Left cardiac atrium (tissue), 4 donors: ENCODE measurements around the gene RNGTT. TPM values are rescaled to one million over a fixed set of nuclear protein-coding genes. Genes with fewer than 3 reads are reported as not detected.
"Not testable (repeated sequence)": the region's sequence is repeated elsewhere in the genome, so short reads cannot be mapped to it uniquely, and the experiment has no call there.

Experiments
- ATAC-seq, 2 donors: fragments of 200-7000 bp; cut with Tn5 transposase; one replicate each; pipeline ENCODE4 v1.9.1; 2020; ENCODE audit warnings: mild to moderate bottlenecking in 2 of 2, moderate library complexity in 2 of 2
- DNase-seq: peaks from one replicate; pipeline ENCODE4 v3.0.0-alpha.2; 2020
- intact Hi-C, 2 donors: fragments of 100-400 bp; cut with DNase I; formaldehyde crosslinking; loops; one replicate each; pipeline versions ENCODE4 v1.14.1 to v1.15.1; 2022 to 2023
- total RNA-seq, 2 donors: library from RNA; stranded (reverse); fragmentation: NEBNext Ultra II Directional; extraction: Animal tissue kit (Norgen Biotek cat#: 25700); gene quantifications; one replicate each; pipeline ENCODE4 v1.2.1, GENCODE V29; 2021
- donor health status: DM: no; HTN: yes; CAD: no.
- donor health status: DM: no; HTN: yes; CAD: no; lungs with severe emphysema.
- donor health status: DM: yes; HTN: yes; CAD: no.
- donor health status: Dilated cardiomyopathy.

Gene RNGTT
- total RNA-seq, 2 donors from 2014 or later = 8.6 to 10.1 TPM

DNA sequence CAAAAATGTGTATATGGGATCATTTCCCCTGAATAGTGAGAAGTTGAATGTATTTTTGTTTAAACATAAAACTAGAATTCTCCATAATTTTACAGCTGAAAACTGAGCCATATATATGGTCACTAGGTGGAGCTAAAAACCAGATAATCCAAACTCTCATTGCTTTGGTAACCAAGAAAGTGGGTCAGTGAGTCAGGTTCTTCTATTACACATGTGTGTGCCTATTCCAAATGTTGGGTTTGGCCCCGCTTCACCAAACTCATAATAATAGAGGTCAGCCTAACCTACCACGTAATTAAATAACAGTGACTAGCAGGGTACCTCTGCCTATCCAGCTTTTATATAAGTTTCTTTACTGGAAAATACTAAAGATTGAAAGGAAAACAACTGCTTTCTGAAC is 19.3 kb upstream of the RNGTT start:
- intact Hi-C loops = loop anchor here (2.0 to 10.0 kb wide), 6 partner anchors 50 to 382 kb away; partner anchors contain the start of genes PNRC1 (in 1 of the 2) and SRSF12 (in 1 of the 2)
- ATAC-seq = peak; percentile 94 to 99
- DNase-seq = peak; percentile 43

DNA sequence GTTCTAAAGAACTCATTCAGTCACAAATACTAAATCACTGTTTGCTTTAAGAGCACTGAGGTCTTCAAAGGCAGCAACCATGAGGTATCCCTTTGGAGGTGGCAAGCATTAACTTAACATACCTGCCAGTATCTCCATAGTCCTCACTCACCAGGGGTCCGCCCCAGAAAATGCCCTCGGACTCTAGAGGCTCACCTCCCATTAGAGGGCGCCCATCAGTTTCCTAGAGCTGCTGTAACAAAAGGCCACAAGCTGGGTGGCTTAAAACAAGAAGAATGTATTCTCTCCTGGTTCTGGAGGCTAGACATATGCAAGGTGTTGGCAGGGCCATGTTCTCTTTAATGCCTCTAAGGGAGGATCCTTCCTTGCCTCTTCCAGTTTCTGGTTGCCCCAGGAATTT is 12.0 kb upstream of the RNGTT start:
- intact Hi-C loops = no loop called here
- ATAC-seq (no peak), DNase-seq (no peak)

DNA sequence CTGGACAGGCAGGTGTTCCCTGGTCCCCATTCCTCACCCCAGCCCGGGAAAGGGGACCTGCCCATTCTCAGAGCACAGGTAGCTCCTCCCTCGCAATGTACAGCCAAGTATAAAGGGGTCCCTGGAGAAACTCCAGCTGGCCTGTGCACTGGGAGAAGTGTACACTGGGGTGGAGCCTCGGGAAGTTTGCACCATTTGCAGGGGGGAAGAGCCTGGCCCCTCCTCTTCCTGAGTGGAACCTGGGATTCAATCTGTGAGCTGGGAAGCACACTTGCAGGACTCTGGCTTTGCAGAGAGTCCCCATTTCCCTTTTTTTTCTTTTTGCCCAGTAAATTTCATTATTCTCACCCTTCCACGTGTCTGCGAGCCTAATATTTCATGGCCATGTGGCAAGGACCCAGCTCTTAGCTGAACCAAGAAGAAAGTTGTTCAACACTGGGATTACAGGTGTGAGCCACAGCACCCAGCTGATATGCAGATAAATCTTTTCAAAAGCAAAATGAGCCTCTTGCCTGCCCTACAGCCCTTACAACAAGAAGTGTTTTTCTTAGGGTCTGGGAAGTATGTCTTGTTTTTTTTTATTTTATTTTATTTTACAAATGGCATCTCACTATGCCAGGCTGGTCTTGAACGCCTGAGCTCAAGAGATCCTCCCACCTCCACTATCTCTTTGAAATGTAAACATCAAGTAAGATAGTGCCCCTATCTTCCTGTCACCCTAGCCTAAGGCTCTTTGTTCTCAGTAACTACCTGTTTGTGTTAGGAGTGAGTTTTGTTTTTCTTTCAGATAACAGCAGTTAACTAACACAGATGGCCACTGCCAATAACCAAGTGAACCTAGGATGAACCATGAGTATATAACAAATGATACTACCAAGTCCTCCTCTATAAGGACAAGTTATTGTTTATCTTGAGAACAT is 9.3 kb upstream of the RNGTT start:
- ATAC-seq (no peak), DNase-seq (no peak)
- intact Hi-C loops = no loop called here

DNA sequence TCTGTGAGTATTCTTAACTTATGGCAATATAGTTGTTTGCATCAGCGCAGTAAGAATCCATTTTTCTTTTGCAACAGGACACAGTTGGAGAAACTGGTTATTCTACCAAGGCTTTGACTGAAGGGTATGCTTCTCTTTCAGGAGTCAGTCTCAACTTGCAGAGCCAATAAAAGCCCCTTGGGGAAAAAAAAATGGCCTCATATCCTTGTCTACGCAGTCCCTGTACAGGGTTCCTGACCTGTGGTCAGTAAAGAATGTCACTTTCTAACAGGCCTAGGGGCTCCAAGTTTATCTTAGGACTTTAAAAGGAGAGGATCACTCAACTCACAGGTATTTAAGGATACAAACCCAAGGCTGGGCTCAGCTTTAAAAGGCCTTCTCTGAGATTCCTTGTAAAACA is 6.9 kb upstream of the RNGTT start:
- ATAC-seq = no peak
- intact Hi-C loops = no loop called here
- DNase-seq = no peak

DNA sequence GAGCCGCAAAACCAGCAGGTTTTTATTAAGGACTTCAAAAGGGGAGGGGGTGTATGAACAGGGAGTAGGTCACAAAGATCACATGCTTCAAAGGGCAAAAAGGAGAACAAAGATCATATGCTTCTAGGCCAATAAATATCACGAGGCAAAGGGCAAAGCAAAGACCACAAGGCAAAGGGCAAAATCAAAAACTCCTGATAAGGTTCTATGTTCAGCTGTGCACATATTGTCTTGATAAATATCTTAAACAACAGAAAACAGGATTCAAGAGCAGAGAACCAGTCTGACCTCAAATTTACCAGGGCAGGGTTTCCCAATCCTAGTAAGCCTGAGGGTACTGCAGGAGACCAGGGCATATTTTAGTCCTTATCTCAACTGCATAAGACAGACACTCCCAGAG is 5.8 kb upstream of the RNGTT start:
- intact Hi-C loops, DNase-seq, ATAC-seq: not testable (repeated sequence)

DNA sequence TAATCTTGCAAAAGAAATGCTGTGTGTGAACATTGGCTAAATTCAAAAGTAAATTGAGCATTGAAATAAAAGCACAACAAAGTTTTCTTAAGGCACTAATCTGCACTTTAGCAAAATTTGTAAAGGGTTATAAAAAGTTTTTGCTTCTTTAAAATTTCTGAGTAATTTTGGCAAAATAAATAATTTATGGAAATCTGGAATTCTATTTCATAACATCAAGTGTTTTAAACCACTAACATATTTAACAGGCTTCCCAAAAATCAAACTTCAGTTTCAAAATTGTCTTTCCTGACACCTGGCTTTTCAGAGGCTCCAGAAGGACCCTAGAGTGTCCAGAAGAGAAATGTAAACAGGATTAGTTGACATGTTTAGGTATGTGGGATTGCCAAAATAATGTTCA is 4.5 kb upstream of the RNGTT start:
- intact Hi-C loops = no loop called here

DNA sequence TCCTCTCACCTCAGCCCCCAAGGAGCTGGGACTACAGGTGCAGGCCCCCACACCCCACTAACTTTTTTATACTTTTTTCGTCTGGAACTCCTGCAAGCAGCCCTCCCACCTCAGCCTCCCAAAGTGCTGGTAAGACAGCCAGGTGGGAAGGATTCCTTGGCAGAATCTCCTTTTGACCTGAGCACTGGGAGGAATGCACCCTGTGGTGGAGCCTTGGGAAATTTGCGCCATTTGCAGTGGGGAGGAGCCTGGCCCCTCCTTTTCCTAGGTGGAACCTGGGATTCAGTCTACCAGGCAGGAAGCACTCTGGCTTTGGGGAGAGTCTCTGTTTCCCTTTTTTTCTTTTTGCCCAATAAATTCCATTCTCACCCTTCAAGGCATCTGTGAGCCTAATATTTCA is 2.3 kb upstream of the RNGTT start:
- no peak for ATAC-seq
- intact Hi-C loops = no loop called here
- DNase-seq = no peak

More for the DNA sequence above, 4.5 kb upstream of the RNGTT start:
- DNase-seq (no peak), ATAC-seq (no peak)

DNA sequence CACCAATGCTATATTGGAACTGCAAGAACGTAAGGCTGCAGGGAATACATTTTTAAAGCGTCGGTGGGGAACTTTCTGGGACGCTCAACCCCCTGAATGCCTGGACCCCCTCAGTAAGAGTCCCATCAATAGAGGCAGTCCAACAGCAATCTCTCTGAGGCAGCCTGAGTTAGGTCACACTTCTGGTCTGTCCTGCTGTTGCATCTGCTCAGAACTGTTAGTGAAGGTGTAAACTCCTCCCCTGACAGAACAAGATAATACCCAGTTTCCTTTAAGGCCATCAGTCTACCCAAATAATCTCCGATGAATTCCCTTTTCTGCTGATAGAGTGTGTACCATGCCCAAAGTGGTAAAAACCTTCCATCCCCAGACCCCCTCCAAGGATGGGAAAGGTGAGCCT is 1.1 kb upstream of the RNGTT start:
- DNase-seq (no peak), ATAC-seq (no peak)
- intact Hi-C loops = no loop called here

DNA sequence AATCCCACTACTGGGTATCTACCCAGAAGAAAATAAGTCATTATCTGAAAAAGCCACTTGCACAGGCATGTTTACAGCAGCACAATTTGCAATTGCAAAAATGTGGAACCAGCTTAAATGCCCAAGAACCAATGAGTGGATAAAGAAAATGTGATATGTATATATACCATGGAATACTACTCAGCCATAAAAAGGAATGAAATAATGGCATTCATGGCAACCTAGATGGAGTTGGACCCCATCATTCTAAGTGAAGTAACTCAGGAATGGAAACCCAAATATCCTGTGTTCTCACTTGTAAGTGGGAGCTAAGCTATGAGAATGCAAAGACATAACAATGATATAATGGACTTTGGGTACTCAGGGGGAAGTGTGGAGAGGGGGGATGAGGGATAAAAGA is 4.6 kb downstream of the RNGTT start:
- DNase-seq = no peak
- ATAC-seq = no peak
- intact Hi-C loops = no loop called here

DNA sequence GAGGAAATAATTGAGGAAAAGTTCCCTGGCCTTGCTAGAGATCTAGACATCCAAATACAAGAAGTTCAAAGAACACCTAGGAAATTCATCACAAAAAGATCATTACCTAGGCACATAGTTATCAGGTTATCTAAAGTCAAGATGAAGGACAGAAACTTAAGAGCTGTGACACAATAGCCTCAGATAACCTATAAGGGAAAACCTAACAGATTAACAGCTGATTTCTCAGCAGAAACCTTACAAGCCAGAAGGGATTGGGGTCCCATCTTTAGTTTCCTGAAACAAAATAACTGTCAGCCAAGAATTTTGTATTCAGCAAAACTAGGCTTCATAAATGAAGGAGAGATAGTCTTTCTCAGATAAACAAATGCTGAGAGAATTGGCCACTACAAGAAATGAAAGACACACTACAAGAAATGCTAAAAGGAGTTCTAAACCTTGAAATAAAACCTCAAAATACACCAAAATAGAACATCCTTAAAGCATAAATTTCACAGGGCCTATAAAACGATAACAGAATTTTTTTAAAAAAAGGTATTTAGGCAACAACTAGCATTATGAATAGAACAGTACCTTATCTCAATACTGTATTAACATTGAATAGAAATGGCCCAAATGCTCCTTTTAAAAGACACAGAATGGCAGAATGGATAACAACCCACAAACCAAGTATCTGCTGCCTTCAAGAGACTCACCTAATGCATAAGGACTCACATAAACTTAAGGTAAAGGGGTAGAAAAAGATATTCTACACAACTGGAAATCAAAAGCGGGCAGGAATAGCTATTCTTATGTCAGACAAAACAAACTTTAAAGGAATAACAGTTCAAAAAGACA is 9.7 kb downstream of the RNGTT start:
- intact Hi-C loops = no loop called here
- ATAC-seq (no peak), DNase-seq (no peak)

DNA sequence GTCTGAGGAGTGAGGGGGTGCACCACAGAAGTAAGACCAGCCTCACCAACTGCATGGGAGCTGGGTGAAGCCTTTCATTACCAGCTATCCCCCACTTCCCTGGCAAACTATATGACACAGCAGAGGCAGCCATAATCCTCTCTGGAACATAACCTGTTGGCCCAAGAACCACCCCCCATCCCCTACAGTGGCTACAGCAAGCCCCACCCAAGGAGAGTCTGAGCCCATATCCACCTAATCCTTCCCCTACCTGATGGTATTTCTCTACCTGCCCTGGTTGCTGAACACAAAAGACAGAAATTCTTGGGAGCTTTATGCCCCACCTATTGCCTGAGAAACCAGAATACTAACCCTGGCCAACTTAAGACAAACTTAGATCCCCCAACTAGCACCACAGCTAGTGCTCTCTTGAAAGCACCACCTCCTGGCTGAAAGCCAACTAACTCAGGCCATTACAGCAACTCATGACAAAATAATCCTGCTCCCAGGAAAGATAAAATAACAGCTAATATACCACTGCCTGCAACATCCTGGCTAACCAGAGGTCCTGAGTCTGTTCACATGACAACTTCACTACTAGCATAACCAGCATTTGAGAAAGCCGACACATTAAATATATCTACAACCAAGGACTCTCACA is 11.2 kb downstream of the RNGTT start:
- DNase-seq (no peak), ATAC-seq (no peak)
- intact Hi-C loops = no loop called here

DNA sequence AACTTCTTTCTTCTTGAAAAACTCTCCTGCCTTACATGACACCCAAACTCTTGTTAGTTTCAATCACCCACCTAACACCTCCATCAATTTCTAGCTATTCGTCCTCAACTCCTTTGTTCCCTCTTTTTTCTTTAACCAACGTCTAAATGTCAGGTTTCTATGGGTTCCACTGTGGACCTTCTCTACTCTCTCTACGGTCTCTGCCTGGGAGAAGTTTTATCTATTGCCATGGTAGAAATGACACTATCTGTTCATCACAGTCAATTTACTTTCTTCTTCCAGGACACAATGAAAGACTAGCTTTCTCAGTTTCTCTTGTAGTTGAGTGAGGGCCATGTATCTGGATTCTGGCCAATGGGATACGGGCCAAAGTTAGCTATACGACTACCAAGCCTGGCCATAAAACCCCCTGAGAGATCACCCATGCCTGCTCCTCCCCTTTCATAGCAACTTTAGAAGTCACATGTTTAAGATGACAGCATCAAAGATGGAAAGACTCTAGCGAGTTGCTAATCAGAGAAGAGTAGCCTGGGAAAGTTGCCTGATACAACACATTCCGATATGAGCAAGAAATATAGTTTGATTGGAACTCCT is 17.9 kb downstream of the RNGTT start:
- intact Hi-C loops = no loop called here
- no peak for ATAC-seq
- no peak for DNase-seq

DNA sequence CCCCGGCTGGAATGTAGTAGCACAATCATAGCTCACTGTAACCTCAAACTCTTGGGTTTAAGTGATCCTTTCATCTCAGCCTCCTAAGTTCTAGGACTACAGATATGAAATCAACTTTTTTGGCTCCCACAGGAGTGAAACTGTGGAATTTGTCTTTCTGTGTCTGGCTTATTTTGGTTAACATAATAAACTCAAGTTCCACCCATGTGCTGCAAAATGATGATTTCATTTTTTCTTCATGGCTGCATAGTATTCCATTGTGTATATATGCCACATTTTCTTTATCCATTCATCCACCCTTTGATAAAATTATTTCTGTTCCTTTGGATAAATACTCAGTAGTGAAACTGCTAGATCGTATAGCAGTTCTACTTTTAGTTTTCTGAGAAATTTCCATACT is 29.9 kb downstream of the RNGTT start:
- DNase-seq = no peak
- no peak for ATAC-seq
- intact Hi-C loops = no loop called here

DNA sequence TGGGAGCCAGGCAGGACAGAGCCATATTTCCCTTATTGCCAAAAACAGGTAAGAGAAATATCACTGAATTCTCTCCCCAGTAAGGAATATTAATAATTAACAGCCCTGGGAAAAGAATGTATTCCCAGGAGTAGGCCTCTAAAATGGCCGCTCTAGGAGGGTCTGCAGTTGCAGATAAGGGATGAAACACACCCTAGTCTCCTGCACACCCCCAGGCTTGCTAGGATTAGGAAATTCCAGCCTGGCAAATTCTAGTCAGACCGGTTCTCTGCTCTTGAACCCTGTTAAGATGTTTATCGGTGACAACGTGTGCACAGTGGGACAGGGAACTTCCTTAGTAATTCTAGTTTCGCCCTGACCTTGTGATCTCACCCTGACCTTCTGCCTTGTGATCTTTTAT is 31.4 kb downstream of the RNGTT start:
- ATAC-seq, intact Hi-C loops, DNase-seq: not testable (repeated sequence)

DNA sequence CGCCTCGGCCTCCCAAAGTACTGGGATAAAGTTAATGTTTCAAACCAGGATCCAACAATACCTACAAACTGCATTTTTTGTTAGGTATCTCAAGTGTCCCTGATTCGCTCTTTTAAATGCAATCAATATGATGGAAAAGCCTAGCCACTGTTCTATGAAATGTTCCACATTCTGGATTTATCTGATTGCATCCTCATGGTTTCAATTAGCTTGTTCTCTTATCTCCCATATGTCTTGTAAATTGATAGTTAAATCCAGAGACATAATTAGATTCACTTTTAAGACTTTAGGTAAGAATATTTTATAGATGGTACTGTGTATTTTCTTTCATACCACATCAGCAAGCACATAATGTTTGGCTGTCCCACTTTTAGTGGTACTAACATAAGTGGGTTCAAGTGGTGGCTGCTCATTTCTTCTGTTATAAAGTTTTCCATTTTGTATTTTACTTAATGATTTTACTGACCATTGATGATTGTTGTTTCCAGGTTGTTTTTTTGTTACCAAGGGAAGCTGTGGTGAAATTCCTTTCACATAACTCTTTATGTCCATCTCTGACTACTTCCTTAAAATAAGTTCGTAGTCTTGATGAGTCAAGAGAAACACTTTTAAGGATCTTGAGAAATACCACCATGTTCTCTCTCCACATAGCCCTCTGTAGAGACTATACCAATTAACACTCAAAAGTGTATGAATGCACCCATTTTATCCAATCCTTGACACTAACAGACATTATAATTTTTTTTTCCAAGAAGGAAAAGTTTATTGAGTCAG is 40.5 kb downstream of the RNGTT start:
- intact Hi-C loops = no loop called here
- DNase-seq = no peak
- ATAC-seq = peak in 1 of 2 donors; percentile 40

DNA sequence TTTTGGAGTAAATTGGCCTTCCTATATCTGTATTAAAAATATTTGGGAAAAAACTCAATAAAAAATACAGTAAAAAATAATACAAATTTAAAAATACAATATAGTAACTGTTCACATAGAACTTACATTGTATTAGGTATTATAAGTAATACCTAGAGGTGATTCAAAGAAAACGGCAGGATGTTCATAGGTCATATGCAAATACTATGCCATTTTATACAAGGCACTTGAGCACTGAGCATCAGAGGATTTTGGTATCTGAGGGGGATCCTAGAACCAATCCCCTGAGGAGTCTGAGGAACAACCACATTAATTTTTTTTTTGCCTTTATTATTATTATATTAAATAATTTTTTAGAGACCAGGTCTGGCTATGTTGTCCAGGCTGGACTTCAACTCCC is 41.7 kb downstream of the RNGTT start:
- intact Hi-C loops = no loop called here
- no peak for DNase-seq
- no peak for ATAC-seq

DNA sequence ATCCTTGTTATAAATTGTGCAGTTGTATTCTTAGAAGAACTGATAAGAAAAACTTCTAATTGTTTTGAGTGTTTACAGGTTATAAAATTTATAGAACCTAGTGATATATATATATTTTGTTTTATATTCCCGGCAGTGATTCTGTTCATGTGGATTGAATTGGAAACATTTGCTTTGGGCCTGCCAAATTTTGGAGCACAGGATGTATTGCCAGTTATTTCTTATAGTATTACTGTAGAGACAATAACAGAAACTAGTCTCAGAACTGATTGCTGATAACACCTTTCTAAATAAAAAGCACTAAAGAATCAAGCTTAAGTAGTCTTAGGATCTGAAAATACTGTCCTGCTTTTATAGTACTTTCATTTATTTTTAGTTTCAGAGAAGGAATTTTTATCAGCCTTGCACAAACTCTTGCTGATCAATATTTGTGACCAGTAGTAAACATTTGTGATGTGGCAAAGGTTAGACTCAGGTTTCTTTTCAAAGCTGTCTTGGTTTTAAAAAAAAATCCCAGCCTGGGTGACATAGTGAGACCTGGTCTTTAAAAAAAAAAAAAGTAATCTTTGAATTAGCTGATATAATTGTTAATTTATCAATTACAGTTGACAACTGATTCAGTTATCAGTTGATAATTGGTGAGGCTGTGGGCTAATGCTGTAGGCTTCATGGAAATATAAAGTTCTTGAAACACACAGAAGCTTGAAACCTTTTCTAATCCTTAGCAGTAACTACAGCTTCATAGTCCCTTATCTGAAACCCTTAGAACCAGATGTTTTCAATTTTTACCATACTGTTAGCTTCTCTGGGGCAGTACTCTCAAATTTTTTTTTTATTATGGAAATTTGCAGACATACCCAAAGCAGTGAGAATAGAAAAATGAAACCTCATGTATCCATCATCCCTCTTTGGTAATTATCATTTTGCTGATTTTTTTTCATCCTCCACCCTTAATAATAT is 42.4 kb downstream of the RNGTT start:
- ATAC-seq = no peak
- intact Hi-C loops = no loop called here
- DNase-seq = no peak

DNA sequence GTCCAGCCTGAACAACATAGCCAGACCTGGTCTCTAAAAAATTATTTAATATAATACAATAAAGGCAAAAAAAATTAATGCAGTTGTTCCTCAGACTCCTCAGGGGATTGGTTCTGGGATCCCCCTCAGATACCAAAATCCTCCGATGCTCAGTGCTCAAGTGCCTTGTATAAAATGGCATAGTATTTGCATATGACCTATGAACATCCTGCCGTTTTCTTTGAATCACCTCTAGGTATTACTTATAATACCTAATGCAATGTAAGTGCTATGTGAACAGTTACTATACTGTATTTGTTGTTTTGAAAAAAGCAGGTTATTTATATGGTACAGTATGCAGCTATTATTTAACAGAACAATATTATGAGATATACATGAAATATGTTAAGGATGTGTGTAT is 43.3 kb downstream of the RNGTT start:
- DNase-seq (no peak), ATAC-seq (no peak)
- intact Hi-C loops = no loop called here
